ENCODE measurements around the gene ZBTB16. TPM values are rescaled to one million over a fixed set of nuclear protein-coding genes. Genes with fewer than 3 reads are reported as not detected.

ZBTB16 gene
- total and polyA plus RNA-seq, 5 donors: 49.8 to 89.7 (median 75.5) TPM

- intact Hi-C loops (cut with DNase I): no loop called here
- H3K4me1 ChIP-seq (ENCODE audit: control insufficient read depth, insufficient read depth, low read length): peaks cover 78% of the 10 kb centered on the region
- H3K27ac ChIP-seq (ENCODE audit: low read length): peak overlapping the region; percentile 61
Measured at GRCh38 chr11:114132417-114132816, 72.9 kb downstream of the ZBTB16 start.

DNA sequence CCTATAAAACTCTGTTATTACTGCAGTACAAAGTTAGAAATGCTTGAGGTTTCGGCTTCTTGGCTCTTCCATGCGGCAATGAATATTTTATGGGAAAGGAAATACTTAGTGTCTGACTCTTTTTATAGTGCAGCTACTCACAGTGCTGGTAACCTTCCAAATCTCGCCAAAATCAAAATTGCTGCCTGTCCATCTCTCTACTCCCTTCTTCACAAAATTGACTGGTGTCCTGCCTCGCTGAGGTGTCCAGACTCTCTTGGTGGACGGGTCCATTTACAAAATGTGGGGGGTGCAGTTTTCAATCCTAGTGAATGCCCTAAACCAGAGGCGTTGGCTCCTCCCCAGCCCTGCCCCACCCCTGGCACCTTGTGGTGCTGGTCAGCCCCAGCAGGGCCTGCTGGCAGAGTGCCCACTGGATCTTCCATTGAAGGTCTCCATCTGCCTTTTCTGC, 73.5 kb downstream of the ZBTB16 start:
- intact Hi-C loops (cut with DNase I): no loop called here
- 63% methylated on average over 6 of the region's 6 CpGs for WGBS
- H3K27ac ChIP-seq (ENCODE audit: low read length): peak overlapping the region; percentile 28
- peaks cover 79% of the 10 kb centered on the region for H3K4me1 ChIP-seq (ENCODE audit: control insufficient read depth, insufficient read depth, low read length)
- H3K27me3 ChIP-seq (ENCODE audit: control insufficient read depth, insufficient read depth): no peaks in the 10 kb centered on the region
- ATAC-seq: no peak
- no peaks in the 10 kb centered on the region for H3K9me3 ChIP-seq (ENCODE audit: control insufficient read depth, low read length)
- no peak overlapping the region for H3K4me3 ChIP-seq (ENCODE audit: low read length)
- peak; percentile 50 to 80 (median 68) for DNase-seq

More at GRCh38 chr11:114132417-114132816, 72.9 kb downstream of the ZBTB16 start:
- Histone ChIP-seq H3K9me3 (ENCODE audit: control insufficient read depth, low read length) (no peaks in the 10 kb centered on the region), H3K27me3 (ENCODE audit: control insufficient read depth, insufficient read depth) (no peaks in the 10 kb centered on the region), H3K4me3 (ENCODE audit: low read length) (no peak overlapping the region)
- WGBS: 75% methylated on average over 9 of the region's 9 CpGs
- ATAC-seq (no peak), DNase-seq (no peak)

GRCh38 chr11:114133548-114134329, 74.2 kb downstream of the ZBTB16 start:
- DNase-seq (no peak), ATAC-seq (no peak)
- no peaks in the 10 kb centered on the region for H3K9me3 ChIP-seq (ENCODE audit: control insufficient read depth, low read length)
- WGBS: 80% methylated on average over 9 of the region's 9 CpGs
- intact Hi-C loops (cut with DNase I): no loop called here
- H3K27ac ChIP-seq (ENCODE audit: low read length): peak overlapping the region; percentile 28
- H3K4me1 ChIP-seq (ENCODE audit: control insufficient read depth, insufficient read depth, low read length): peaks cover 73% of the 10 kb centered on the region
- H3K4me3 ChIP-seq (ENCODE audit: low read length): no peak overlapping the region
- no peaks in the 10 kb centered on the region for H3K27me3 ChIP-seq (ENCODE audit: control insufficient read depth, insufficient read depth)

- Histone ChIP-seq H3K9me3 (ENCODE audit: control insufficient read depth, low read length) (no peaks in the 10 kb centered on the region), H3K27ac (ENCODE audit: low read length) (peak overlapping the region; percentile 33), H3K27me3 (ENCODE audit: control insufficient read depth, insufficient read depth) (no peaks in the 10 kb centered on the region), H3K4me3 (ENCODE audit: low read length) (no peak overlapping the region), H3K4me1 (ENCODE audit: control insufficient read depth, insufficient read depth, low read length) (peaks cover 74% of the 10 kb centered on the region)
- ATAC-seq: no peak
- 84% methylated on average over 3 of the region's 3 CpGs for WGBS
- DNase-seq: no peak
- intact Hi-C loops (cut with DNase I): no loop called here
Measured at GRCh38 chr11:114134870-114135269, 75.4 kb downstream of the ZBTB16 start.

DNA sequence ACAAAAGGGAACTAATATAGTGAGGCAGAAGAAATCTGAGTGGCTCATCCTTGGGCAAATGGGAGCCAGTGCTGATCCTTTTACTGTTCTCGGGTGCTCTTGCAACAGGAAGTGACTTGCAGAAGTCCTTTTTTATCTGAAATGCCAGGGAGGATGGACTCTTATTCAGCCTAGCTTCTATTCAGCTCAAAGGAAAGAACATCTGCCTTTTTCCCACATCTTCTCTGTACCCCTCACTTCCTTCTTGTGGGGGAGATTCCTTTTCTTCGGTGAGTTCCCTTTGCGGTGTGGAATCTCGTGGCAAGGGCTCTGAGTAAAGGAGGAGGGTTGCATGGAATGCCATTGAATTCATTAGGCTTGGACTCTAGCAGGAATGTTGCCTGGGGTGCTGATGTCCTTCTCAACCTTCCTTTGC, 76.2 kb downstream of the ZBTB16 start:
- no peaks in the 10 kb centered on the region for H3K27me3 ChIP-seq (ENCODE audit: control insufficient read depth, insufficient read depth)
- DNase-seq (no peak), ATAC-seq (peak in 1 of 2 donors; percentile 5)
- peaks cover 77% of the 10 kb centered on the region for H3K4me1 ChIP-seq (ENCODE audit: control insufficient read depth, insufficient read depth, low read length)
- no peak overlapping the region for H3K4me3 ChIP-seq (ENCODE audit: low read length)
- intact Hi-C loops (cut with DNase I): no loop called here
- WGBS: 61% methylated on average over 4 of the region's 4 CpGs
- H3K27ac ChIP-seq (ENCODE audit: low read length): peak overlapping the region; percentile 47
- H3K9me3 ChIP-seq (ENCODE audit: control insufficient read depth, low read length): no peaks in the 10 kb centered on the region

GRCh38 chr11:114136686-114137640, 77.5 kb downstream of the ZBTB16 start:
- Histone ChIP-seq H3K27ac (ENCODE audit: low read length) (peak overlapping the region; percentile 72), H3K4me1 (ENCODE audit: control insufficient read depth, insufficient read depth, low read length) (peaks cover 79% of the 10 kb centered on the region), H3K27me3 (ENCODE audit: control insufficient read depth, insufficient read depth) (no peaks in the 10 kb centered on the region), H3K4me3 (ENCODE audit: low read length) (no peak overlapping the region), H3K9me3 (ENCODE audit: control insufficient read depth, low read length) (no peaks in the 10 kb centered on the region)
- ATAC-seq (no peak), DNase-seq (no peak)
- intact Hi-C loops (cut with DNase I): no loop called here
- 60% methylated on average over 10 of the region's 10 CpGs for WGBS

- Histone ChIP-seq H3K4me1 (ENCODE audit: control insufficient read depth, insufficient read depth, low read length) (peaks cover 76% of the 10 kb centered on the region), H3K4me3 (ENCODE audit: low read length) (no peak overlapping the region), H3K9me3 (ENCODE audit: control insufficient read depth, low read length) (no peaks in the 10 kb centered on the region), H3K27ac (ENCODE audit: low read length) (peak overlapping the region; percentile 57), H3K27me3 (ENCODE audit: control insufficient read depth, insufficient read depth) (no peaks in the 10 kb centered on the region)
- WGBS: 87% methylated on average over 6 of the region's 6 CpGs
- DNase-seq (peak in 2 of 3 donors; percentile 63 to 69), ATAC-seq (peak in 1 of 2 donors; percentile 17)
- intact Hi-C loops (cut with DNase I): no loop called here
Measured at GRCh38 chr11:114137838-114138237, 78.3 kb downstream of the ZBTB16 start.

DNA sequence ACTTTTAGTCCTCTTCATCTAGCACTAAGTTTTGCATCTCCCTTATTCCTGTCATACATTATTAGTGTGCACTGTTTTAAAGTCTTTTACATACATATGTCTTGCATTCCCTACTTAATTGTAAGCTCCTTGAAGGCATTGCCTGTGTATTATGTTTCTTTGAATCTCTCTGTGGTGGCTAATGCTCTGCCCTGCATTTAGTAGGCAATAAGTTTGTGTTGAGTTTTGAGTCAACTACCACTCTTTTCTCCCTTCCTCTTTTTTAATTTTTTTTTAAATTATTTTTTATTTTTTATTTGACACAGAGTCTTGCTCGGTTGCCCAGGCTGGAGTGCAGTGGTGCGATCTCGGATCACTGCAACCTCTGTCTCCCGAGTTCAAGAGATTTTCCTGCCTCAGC, 78.9 kb downstream of the ZBTB16 start:
- no peak overlapping the region for H3K27ac ChIP-seq (ENCODE audit: low read length)
- intact Hi-C loops (cut with DNase I): no loop called here
- H3K9me3 ChIP-seq (ENCODE audit: control insufficient read depth, low read length): no peaks in the 10 kb centered on the region
- 90% methylated on average over 4 of the region's 4 CpGs for WGBS
- H3K4me3 ChIP-seq (ENCODE audit: low read length): no peak overlapping the region
- DNase-seq: no peak
- no peak for ATAC-seq
- no peaks in the 10 kb centered on the region for H3K27me3 ChIP-seq (ENCODE audit: control insufficient read depth, insufficient read depth)
- H3K4me1 ChIP-seq (ENCODE audit: control insufficient read depth, insufficient read depth, low read length): peaks cover 76% of the 10 kb centered on the region

DNA sequence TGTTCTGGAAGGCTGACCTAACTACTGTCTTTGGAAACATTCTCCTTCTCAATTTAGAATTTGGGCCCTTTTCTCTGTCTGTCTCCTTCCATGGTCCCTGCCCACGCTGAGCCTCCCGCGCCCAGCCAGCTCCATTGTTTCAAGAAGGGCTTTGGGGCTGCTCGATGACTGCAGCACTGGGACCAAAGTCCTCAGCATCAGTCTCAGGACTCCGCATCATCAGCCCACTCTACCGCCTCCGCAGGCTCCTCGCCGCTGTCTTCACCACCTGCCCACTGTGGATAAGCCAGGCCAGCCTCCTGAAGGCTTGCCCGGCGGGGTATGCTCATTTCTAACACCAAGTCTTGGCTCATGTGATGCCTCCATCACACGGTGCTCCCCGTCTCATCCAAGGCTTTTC, 81.3 kb downstream of the ZBTB16 start:
- no peaks in the 10 kb centered on the region for H3K27me3 ChIP-seq (ENCODE audit: control insufficient read depth, insufficient read depth)
- no peak for ATAC-seq
- no peak for DNase-seq
- no peak overlapping the region for H3K4me3 ChIP-seq (ENCODE audit: low read length)
- no peak overlapping the region for H3K27ac ChIP-seq (ENCODE audit: low read length)
- no peaks in the 10 kb centered on the region for H3K9me3 ChIP-seq (ENCODE audit: control insufficient read depth, low read length)
- intact Hi-C loops (cut with DNase I): no loop called here
- H3K4me1 ChIP-seq (ENCODE audit: control insufficient read depth, insufficient read depth, low read length): peaks cover 68% of the 10 kb centered on the region
- WGBS: 89% methylated on average over 13 of the region's 13 CpGs

DNA sequence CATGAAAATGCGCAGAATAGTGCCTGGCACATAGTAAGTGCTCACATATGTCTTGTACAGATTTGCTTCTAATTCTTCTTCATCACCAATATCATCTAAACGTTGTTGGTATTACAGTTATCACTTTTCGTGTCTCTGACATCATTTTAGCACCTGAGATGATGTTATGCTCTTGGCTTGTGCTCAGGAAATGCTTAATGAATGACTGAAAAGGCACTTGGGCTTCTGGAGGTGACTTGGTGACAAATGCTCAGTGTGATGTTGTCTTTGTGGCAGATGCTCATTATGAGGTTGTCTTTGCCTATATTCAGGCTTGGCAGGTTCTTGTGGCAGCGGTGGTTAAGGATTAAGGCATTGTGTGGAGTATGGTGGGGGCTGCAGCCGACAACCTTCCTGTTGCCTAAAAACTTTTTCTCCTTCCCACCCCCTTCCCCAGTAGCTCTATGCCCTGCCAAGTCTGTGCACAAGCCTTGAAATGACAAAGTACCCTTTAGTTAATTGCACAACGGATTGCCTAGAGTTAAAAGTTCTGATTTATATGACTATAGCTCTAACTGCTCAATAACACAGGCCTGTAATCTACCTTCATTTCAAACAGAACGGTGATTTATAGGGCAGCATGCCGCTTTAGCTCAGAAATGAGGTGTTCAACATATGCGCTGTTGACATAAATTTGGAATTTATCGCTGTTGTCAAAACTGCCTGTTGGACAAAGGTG, 82.5 kb downstream of the ZBTB16 start:
- no peak for ATAC-seq
- Histone ChIP-seq H3K4me1 (ENCODE audit: control insufficient read depth, insufficient read depth, low read length) (peaks cover 63% of the 10 kb centered on the region), H3K27me3 (ENCODE audit: control insufficient read depth, insufficient read depth) (no peaks in the 10 kb centered on the region), H3K9me3 (ENCODE audit: control insufficient read depth, low read length) (no peaks in the 10 kb centered on the region), H3K27ac (ENCODE audit: low read length) (no peak overlapping the region), H3K4me3 (ENCODE audit: low read length) (no peak overlapping the region)
- WGBS: 79% methylated on average over 10 of the region's 10 CpGs
- intact Hi-C loops (cut with DNase I): no loop called here
- no peak for DNase-seq
